Suprapubic skin (tissue), 4 donors: ENCODE measurements around the gene AVP. TPM values are rescaled to one million over a fixed set of nuclear protein-coding genes. Genes with fewer than 3 reads are reported as not detected.
A peak's percentile ranks its signal among the peaks of the same experiment; 100 is the strongest.

Experiments used
- DNase-seq, 2 donors: peaks; one replicate each; pipeline ENCODE4 v3.0.0-alpha.2; 2019; ENCODE audit warnings: low spot score in 2 of 2
- H3K27ac ChIP-seq: fragments of 200-600 bp; sonication (generic); one replicate; pipeline ENCODE4 v1.5.1; 2019
- H3K27me3 ChIP-seq: fragments of 200-600 bp; sonication (generic); one replicate; pipeline ENCODE4 v1.5.1; 2019
- H3K36me3 ChIP-seq: fragments of 200-600 bp; sonication (generic); one replicate; pipeline ENCODE4 v1.5.1; 2019
- H3K4me1 ChIP-seq: fragments of 200-600 bp; sonication (generic); one replicate; pipeline ENCODE4 v1.5.1; 2019
- H3K4me3 ChIP-seq: fragments of 200-600 bp; sonication (generic); one replicate; pipeline ENCODE4 v1.5.1; 2019; ENCODE audit warnings: mild to moderate bottlenecking
- H3K9me3 ChIP-seq: fragments of 200-600 bp; sonication (generic); one replicate; pipeline ENCODE4 v1.5.1; 2019
- EP300 ChIP-seq: sonication (generic); formaldehyde crosslinking; IDR thresholded peaks from one replicate; pipeline ENCODE4 v1.6.1; 2017; ENCODE audit warnings: antibody characterized with exemption
- POLR2A ChIP-seq, 2 donors: fragments of 450-650 bp; IDR thresholded peaks; one replicate each; pipeline ENCODE4 v1.6.1; 2017; ENCODE audit warnings: antibody characterized with exemption in 2 of 2, mild to moderate bottlenecking in 2 of 2, moderate library complexity in 2 of 2
- POLR2AphosphoS5 ChIP-seq, 3 donors: sonication (generic); formaldehyde crosslinking; IDR thresholded peaks; one replicate each; pipeline ENCODE4 v1.6.1; 2017; ENCODE audit warnings: antibody characterized with exemption in 3 of 3
- WGBS: methylation state at CpG from one replicate; pipeline ENCODE4 v1.1.5; 2018; 5-methylcytosine and 5-hydroxymethylcytosine counted together
- total RNA-seq, 4 donors: library from RNA; depleted of rRNA; stranded (reverse); fragments of >200 nt; gene quantifications; one replicate each; pipeline ENCODE4 v1.1.0, GENCODE V29; 2016
- TF ChIP-seq, protein P1 (sequence below), 2 donors: fragments of 200-600 bp in 1 of 2; fragments of 450-650 bp in 1 of 2; sonication (generic) in 1 of 2; IDR thresholded peaks; one replicate each; pipeline ENCODE4 v1.5.1; 2016 to 2019; ENCODE audit warnings: antibody characterized with exemption in 2 of 2, mild to moderate bottlenecking in 1 of 2, moderate library complexity in 1 of 2

Gene AVP
- total RNA-seq, 4 donors from 2014 or later: not detected

DNA sequence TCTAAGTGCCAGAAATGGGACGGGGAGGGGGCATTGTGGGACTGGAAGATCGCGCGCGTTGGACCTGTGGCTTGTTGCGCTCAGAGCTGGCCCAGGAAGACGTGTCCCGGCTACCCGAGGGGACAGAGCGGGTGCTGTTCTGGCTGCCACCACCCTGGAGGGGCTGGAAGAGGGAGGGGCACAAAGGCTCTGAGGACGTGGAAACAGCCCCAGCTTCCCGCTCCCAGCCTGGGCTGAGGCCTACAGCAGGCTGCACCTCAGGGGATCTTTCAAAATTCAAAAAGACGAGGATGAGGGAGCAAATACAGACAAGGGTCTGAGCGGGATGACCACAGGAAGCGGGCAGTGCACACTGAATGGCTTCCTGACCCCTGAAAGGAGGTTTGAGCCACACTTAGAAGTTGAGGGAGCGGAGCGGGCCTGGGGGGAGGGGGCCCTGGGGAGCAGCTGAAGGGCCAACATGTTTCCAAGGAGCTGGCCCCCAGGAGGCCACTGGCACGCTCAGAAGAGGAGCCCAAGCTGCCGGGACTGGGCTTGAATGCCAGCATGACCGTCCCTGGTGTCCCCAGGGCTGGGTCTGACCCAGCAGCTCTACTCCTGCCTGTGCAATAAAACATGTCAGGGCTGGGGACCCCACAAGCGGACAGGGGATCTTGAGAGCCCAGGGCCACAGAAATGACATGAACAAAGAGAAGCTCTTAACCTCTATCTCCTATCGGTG, 11.8 kb downstream of the AVP start:
- Histone ChIP-seq H3K4me1 (peaks cover 22% of the 10 kb centered on the region), H3K36me3 (no peaks in the 10 kb centered on the region), H3K9me3 (no peaks in the 10 kb centered on the region), H3K27me3 (peaks cover 19% of the 10 kb centered on the region), H3K27ac (no peak overlapping the region), H3K4me3 (peak overlapping the region; percentile 71)
- WGBS: 71% methylated on average over 15 of the region's 22 CpGs
- DNase-seq: no peak
- TF ChIP-seq, protein P1, sequence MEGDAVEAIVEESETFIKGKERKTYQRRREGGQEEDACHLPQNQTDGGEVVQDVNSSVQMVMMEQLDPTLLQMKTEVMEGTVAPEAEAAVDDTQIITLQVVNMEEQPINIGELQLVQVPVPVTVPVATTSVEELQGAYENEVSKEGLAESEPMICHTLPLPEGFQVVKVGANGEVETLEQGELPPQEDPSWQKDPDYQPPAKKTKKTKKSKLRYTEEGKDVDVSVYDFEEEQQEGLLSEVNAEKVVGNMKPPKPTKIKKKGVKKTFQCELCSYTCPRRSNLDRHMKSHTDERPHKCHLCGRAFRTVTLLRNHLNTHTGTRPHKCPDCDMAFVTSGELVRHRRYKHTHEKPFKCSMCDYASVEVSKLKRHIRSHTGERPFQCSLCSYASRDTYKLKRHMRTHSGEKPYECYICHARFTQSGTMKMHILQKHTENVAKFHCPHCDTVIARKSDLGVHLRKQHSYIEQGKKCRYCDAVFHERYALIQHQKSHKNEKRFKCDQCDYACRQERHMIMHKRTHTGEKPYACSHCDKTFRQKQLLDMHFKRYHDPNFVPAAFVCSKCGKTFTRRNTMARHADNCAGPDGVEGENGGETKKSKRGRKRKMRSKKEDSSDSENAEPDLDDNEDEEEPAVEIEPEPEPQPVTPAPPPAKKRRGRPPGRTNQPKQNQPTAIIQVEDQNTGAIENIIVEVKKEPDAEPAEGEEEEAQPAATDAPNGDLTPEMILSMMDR (IDR thresholded peaks at IDR 0.05): no peak
- no peak for TF ChIP-seq EP300
- no peak for TF ChIP-seq POLR2AphosphoS5 (IDR thresholded peaks at IDR 0.05)
- no peak for TF ChIP-seq POLR2A (IDR thresholded peaks at IDR 0.05)

DNA sequence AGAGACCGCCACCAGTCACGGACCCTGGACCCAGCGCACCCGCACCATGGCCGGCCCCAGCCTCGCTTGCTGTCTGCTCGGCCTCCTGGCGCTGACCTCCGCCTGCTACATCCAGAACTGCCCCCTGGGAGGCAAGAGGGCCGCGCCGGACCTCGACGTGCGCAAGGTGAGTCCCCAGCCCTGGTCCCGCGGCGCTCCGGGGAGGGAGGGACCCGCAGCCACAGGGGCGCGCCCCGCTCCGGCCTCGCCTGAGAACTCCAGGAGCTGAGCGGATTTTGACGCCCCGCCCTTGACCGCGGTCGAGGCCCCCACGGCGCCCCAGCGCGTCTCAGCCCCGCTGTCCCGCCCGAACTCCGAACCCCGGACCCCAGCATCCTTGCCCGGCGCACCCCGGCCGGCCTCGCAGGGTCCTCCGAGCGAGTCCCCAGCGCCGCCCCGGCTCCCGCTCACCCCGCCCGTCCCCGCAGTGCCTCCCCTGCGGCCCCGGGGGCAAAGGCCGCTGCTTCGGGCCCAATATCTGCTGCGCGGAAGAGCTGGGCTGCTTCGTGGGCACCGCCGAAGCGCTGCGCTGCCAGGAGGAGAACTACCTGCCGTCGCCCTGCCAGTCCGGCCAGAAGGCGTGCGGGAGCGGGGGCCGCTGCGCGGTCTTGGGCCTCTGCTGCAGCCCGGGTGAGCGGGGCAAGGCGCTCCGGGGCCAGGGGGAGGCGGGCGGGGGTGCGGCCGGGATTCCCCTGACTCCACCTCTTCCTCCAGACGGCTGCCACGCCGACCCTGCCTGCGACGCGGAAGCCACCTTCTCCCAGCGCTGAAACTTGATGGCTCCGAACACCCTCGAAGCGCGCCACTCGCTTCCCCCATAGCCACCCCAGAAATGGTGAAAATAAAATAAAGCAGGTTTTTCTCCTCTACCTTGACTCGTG, 12.7 kb downstream of the AVP start, which contains the start of gene OXT:
TSS of gene OXT (plus strand) at position 11 of the 920 bp plus-strand sequence. CDS start at position 47, 36 bp downstream.
- peak within 1 kb of the TSS; percentile 29 for H3K27ac ChIP-seq
- 19% methylated on average over 21 of the region's 95 CpGs for WGBS

DNA sequence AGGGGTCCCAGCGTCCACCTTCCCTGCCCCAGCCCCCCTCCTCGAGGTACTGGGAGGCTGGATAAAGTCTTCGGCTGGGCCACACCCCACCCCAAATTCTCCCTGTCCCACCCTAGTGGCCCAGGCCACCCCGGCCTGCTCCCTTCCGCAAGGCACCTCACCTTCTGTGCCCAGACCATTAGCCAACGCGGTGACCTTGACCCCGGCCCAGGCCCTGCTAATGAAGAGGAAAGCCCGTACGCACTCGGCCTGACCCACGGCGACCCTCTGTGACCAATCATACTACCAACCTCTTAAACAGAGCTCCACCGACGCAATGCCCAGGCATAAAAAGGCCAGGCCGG, 13.3 kb downstream of the AVP start:
- H3K9me3 ChIP-seq: no peaks in the 10 kb centered on the region
- TF ChIP-seq EP300 (no peak), POLR2A (IDR thresholded peaks at IDR 0.05) (no peak), POLR2AphosphoS5 (IDR thresholded peaks at IDR 0.05) (no peak)
- TF ChIP-seq, protein P1 (IDR thresholded peaks at IDR 0.05): no peak
- no peaks in the 10 kb centered on the region for H3K36me3 ChIP-seq
- DNase-seq: no peak
- WGBS: 84% methylated on average over 14 of the region's 16 CpGs
- H3K4me1 ChIP-seq: peaks cover 28% of the 10 kb centered on the region
- peak overlapping the region; percentile 71 for H3K4me3 ChIP-seq
- H3K27ac ChIP-seq: peak overlapping the region; percentile 29
- H3K27me3 ChIP-seq: peaks cover 19% of the 10 kb centered on the region

More for the DNA sequence above, 12.7 kb downstream of the AVP start, which contains the start of gene OXT:
- TF ChIP-seq POLR2A (IDR thresholded peaks at IDR 0.05) (no peak), POLR2AphosphoS5 (IDR thresholded peaks at IDR 0.05) (no peak), EP300 (no peak)
- TF ChIP-seq, protein P1 (IDR thresholded peaks at IDR 0.05): no peak
- Histone ChIP-seq H3K27me3 (peaks cover 19% of the 10 kb centered on the region), H3K4me3 (peak within 1 kb of the TSS; percentile 71), H3K9me3 (no peaks in the 10 kb centered on the region), H3K36me3 (no peaks in the 10 kb centered on the region), H3K4me1 (peaks cover 26% of the 10 kb centered on the region)
- DNase-seq: no peak

DNA sequence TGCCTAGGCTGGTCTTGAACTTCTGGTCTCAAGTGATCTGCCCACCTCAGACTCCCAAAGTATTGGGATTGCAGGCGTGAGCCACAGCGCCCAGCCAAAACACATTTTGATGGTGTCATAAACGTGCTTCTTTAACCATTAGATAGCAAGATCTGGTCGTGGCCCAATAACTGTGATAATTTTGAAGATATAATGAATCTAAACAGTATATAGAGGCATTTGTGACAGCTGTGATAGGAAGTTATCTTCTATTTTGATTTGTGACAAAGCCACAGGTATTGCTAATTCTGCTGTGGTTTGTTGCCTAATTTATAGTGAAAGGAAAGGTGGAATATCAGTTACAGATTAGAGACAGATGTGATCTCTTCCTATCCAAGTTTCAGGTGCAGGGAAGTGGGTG, 13.8 kb downstream of the AVP start:
- peaks cover 28% of the 10 kb centered on the region for H3K4me1 ChIP-seq
- TF ChIP-seq POLR2AphosphoS5 (IDR thresholded peaks at IDR 0.05) (no peak), POLR2A (IDR thresholded peaks at IDR 0.05) (no peak), EP300 (no peak)
- TF ChIP-seq, protein P1 (IDR thresholded peaks at IDR 0.05): no peak
- H3K27me3 ChIP-seq: peaks cover 19% of the 10 kb centered on the region
- no peaks in the 10 kb centered on the region for H3K9me3 ChIP-seq
- H3K4me3 ChIP-seq: peak overlapping the region; percentile 71
- DNase-seq: no peak
- H3K36me3 ChIP-seq: no peaks in the 10 kb centered on the region
- 90% methylated on average over 4 of the region's 4 CpGs for WGBS
- H3K27ac ChIP-seq: no peak overlapping the region
